PC-9 (cell line): ENCODE measurements around the gene PCDH9.

ENCODE experiments used
- EZH2 ChIP-seq: fragments of 200-600 bp; sonication (generic); IDR thresholded peaks from 2 replicates; pipeline ENCODE4 v1.8.0; 2017; ENCODE audit warnings: antibody characterized with exemption, low read depth
- TF ChIP-seq, protein P1 (sequence below): fragments of 200-600 bp; sonication (generic); conservative IDR thresholded peaks from 2 replicates; pipeline ENCODE4 v1.6.1; 2017; ENCODE audit warnings: mixed run types, antibody characterized with exemption, mild to moderate bottlenecking, moderate library complexity

DNA sequence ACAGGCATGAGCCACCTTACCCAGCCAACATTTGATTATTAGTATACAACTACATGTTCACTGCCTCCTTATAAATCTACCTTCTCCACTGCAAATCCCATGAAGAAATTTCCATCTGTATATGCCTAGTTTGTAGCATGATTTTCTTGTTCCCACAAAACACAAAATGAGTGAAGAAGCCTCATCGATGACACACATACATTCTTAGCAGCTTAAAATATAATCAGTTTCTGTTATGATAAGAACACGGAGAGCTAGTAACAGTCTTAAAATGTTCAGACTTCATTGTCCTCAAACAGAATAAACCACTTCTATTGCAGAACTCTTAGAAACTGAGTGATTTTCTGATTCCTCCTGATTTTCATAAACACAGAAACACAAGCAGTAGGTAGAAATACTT, 740.5 kb downstream of the PCDH9 start:
- TF ChIP-seq, protein P1, sequence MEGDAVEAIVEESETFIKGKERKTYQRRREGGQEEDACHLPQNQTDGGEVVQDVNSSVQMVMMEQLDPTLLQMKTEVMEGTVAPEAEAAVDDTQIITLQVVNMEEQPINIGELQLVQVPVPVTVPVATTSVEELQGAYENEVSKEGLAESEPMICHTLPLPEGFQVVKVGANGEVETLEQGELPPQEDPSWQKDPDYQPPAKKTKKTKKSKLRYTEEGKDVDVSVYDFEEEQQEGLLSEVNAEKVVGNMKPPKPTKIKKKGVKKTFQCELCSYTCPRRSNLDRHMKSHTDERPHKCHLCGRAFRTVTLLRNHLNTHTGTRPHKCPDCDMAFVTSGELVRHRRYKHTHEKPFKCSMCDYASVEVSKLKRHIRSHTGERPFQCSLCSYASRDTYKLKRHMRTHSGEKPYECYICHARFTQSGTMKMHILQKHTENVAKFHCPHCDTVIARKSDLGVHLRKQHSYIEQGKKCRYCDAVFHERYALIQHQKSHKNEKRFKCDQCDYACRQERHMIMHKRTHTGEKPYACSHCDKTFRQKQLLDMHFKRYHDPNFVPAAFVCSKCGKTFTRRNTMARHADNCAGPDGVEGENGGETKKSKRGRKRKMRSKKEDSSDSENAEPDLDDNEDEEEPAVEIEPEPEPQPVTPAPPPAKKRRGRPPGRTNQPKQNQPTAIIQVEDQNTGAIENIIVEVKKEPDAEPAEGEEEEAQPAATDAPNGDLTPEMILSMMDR, result no peak
- TF ChIP-seq EZH2, result no peak
